ENCODE results near the gene ZNF598.

Gene ZNF598

DNA sequence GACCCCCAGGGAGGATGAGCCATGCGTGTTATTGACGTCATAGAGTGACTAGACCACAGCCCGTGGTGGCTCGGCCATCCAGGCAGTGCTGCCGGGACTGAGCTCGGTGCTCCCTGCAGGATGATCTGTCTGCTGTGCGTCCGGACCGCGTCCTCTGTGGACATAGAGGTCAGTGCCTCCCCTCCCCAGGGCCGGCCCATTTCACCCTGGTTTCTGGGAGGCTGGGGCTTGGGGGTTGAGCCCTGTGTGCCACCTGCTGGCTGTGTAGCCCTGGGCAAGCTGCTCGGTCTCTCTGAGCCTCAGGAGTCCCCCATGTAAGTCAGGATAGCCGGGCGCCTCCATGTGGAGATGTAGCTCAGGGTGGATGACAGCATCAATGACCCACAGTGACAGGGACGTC lies 46.5 kb upstream of the ZNF598 start:
- ChIA-PET CTCF (no interaction called here), POLR2A (interaction anchor here (1.5 kb wide), 1 partner anchor 91 kb away, joined by 7 read pairs; the partner anchor contains the start of gene RPS2)
- DNase-seq (ENCODE audit: extremely low spot score): no peak
- TF ChIP-seq BHLHE40 (IDR thresholded peaks at IDR 0.05; ENCODE audit: borderline replicate concordance) (no peak), HDGF (IDR thresholded peaks at IDR 0.05; ENCODE audit: borderline replicate concordance) (no peak), FOXK2 (IDR thresholded peaks at IDR 0.05) (no peak), ZNF384 (IDR thresholded peaks at IDR 0.05) (no peak), NFRKB (IDR thresholded peaks at IDR 0.05) (no peak)

DNA sequence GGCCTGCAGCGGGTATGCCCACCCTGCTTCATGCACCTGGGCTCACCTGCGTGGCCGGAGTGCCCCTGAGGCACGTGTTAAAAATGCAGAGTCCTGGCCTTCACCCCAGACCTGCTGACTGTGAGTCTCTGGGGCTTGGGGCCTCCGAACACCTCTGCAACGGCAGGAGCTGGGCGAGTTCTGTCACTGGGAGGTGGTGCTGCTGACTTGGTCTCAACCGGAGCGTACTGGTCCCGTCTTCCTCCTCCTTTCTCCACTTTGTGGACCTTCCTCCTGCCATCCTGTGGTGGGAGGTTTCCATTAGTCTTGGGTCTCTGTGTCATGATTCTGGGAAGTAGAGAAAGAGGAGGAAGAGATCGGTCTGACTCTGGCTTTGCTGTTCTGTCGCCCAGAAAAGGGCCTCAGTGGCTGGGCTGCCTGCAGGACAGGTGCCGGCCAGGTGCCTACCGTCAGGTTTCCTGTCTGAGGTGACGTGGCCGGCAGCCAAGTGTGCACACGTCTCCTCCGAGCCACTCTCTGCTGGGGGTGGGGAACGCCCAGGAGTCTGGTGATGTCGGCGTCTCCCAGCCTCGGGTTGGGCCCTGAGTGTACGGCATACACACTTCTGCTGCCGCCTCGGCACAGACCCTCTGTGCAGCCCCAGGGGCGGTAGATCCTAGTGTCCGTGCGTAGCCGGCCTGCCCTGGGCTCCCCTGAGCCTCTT lies 45.1 kb upstream of the ZNF598 start:
- DNase-seq (ENCODE audit: extremely low spot score): no peak
- no peak for TF ChIP-seq HDGF (IDR thresholded peaks at IDR 0.05; ENCODE audit: borderline replicate concordance)
- no peak for TF ChIP-seq FOXK2 (IDR thresholded peaks at IDR 0.05)
- no peak for TF ChIP-seq SP1 (IDR thresholded peaks at IDR 0.05)
- TF ChIP-seq BHLHE40 (IDR thresholded peaks at IDR 0.05; ENCODE audit: borderline replicate concordance): no peak
- no peak for TF ChIP-seq L3MBTL2 (conservative IDR thresholded peaks at IDR 0.05)
- TF ChIP-seq ARNT (IDR thresholded peaks at IDR 0.05): no peak
- TF ChIP-seq LEF1 (IDR thresholded peaks at IDR 0.05; ENCODE audit: borderline replicate concordance): no peak
- no peak for TF ChIP-seq ZNF384 (IDR thresholded peaks at IDR 0.05)
- no peak for TF ChIP-seq FOXM1 (IDR thresholded peaks at IDR 0.05; ENCODE audit: borderline replicate concordance)
- TF ChIP-seq SUZ12 (IDR thresholded peaks at IDR 0.05): no peak
- no peak for TF ChIP-seq NFRKB (IDR thresholded peaks at IDR 0.05)
- TF ChIP-seq CTBP1 (IDR thresholded peaks at IDR 0.05; ENCODE audit: borderline replicate concordance): no peak
- TF ChIP-seq, protein P1, sequence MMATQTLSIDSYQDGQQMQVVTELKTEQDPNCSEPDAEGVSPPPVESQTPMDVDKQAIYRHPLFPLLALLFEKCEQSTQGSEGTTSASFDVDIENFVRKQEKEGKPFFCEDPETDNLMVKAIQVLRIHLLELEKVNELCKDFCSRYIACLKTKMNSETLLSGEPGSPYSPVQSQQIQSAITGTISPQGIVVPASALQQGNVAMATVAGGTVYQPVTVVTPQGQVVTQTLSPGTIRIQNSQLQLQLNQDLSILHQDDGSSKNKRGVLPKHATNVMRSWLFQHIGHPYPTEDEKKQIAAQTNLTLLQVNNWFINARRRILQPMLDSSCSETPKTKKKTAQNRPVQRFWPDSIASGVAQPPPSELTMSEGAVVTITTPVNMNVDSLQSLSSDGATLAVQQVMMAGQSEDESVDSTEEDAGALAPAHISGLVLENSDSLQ (IDR thresholded peaks at IDR 0.05): no peak
- no peak for TF ChIP-seq FOXA1 (IDR thresholded peaks at IDR 0.05)
- no peak for TF ChIP-seq TARDBP (IDR thresholded peaks at IDR 0.05)
- TF ChIP-seq ELF4 (IDR thresholded peaks at IDR 0.05): no peak
- ChIA-PET CTCF (no interaction called here), POLR2A (no interaction called here)

DNA sequence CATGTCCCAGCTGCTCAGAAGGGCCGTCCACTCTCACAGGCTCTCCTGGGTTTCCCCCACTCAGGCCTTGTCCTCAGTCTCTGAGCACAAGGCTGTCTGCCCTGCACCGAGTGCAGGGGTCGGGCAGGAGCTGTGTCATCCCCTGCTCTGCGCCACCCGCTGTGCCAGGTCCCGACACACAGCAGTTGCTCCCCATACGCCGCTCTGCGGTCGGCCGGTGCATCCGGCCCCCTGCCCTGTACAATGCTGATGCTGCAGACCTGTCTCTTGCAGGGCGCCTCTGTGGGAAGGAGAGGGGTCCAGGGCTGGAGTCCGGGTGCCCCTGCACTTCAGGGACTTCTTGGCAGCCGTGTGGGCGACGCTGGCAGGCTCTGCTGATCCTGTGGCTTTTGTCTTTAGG lies 44.3 kb upstream of the ZNF598 start:
- CTCF ChIA-PET: interaction anchor here (0.9 kb wide), 1 partner anchor 31 kb away, joined by 3 read pairs; no protein-coding TSS in a partner anchor
- no peak for TF ChIP-seq FOXA1 (IDR thresholded peaks at IDR 0.05)
- no peak for TF ChIP-seq ELF4 (IDR thresholded peaks at IDR 0.05)
- no peak for TF ChIP-seq BHLHE40 (IDR thresholded peaks at IDR 0.05; ENCODE audit: borderline replicate concordance)
- no peak for TF ChIP-seq SUZ12 (IDR thresholded peaks at IDR 0.05)
- no peak for TF ChIP-seq L3MBTL2 (conservative IDR thresholded peaks at IDR 0.05)
- TF ChIP-seq FOXK2 (IDR thresholded peaks at IDR 0.05): no peak
- no peak for DNase-seq (ENCODE audit: extremely low spot score)
- POLR2A ChIA-PET: no interaction called here

DNA sequence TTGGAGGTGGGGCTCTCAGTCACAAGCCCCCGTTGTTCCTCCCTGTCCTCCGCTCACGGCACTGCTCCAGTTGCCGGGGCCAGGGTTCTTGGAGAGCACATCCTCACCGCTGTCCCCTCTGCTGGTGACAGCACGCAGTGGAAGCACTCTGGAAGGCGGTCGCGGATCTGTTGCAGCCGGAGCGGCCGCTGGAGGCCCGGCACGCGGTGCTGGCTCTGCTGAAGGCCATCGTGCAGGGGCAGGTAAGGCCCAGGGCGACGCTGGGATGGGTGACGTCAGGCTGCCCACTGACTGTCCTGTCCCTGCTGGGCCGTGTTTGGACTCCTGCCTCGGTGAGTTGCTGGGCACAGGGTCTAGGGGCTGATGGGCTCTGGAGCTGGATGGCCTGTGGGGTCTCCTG lies 43.6 kb upstream of the ZNF598 start:
- no peak for DNase-seq (ENCODE audit: extremely low spot score)
- ChIA-PET POLR2A (no interaction called here), CTCF (interaction anchor here (0.9 kb wide), 1 partner anchor 30 kb away, joined by 3 read pairs; no protein-coding TSS in a partner anchor)
- TF ChIP-seq ZNF384 (IDR thresholded peaks at IDR 0.05) (no peak), ELF4 (IDR thresholded peaks at IDR 0.05) (no peak), LEF1 (IDR thresholded peaks at IDR 0.05; ENCODE audit: borderline replicate concordance) (no peak), FOXM1 (IDR thresholded peaks at IDR 0.05; ENCODE audit: borderline replicate concordance) (no peak), CTBP1 (IDR thresholded peaks at IDR 0.05; ENCODE audit: borderline replicate concordance) (no peak), BHLHE40 (IDR thresholded peaks at IDR 0.05; ENCODE audit: borderline replicate concordance) (no peak), L3MBTL2 (conservative IDR thresholded peaks at IDR 0.05) (no peak), FOXA1 (IDR thresholded peaks at IDR 0.05) (no peak), HDGF (IDR thresholded peaks at IDR 0.05; ENCODE audit: borderline replicate concordance) (no peak), SUZ12 (IDR thresholded peaks at IDR 0.05) (no peak), NFRKB (IDR thresholded peaks at IDR 0.05) (no peak), FOXK2 (IDR thresholded peaks at IDR 0.05) (no peak), TARDBP (IDR thresholded peaks at IDR 0.05) (no peak)
- TF ChIP-seq, protein P1 (IDR thresholded peaks at IDR 0.05): no peak

DNA sequence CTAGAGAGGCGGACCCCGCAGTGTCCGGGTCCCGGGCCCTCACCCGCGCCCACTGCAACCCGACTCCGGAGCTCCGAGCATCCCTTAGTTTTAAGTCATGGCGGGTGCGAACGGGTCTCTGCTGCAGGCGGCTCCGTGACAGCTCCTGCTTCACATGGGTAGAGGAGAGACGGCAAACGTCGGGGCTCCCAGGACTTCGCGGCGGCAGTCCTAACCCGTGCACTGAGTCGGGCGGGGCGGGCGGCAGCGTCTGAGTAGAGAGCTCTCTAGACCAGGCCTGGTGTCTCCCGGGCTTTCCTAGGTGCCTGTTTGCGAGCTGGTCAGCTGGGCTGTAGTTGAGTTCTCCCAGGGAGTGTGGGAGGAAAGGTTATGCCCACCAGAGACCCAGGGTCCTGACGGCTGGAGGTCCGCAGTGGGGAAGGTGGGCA lies 38.5 kb upstream of the ZNF598 start:
- no peak for DNase-seq (ENCODE audit: extremely low spot score)
- ChIA-PET POLR2A (interaction anchor here (0.7 to 3.1 kb wide), 18 partner anchors 9 to 119 kb away, joined by 3 to 23 read pairs (median 6); partner anchors contain the start of genes PKD1, RPS2 and TRAF7), CTCF (interaction anchor here (0.6 to 0.8 kb wide), 2 partner anchors 16 to 31 kb away, joined by 3 read pairs; no protein-coding TSS in a partner anchor)
- no peak for TF ChIP-seq ZNF384 (IDR thresholded peaks at IDR 0.05)
- no peak for TF ChIP-seq SUZ12 (IDR thresholded peaks at IDR 0.05)
- TF ChIP-seq L3MBTL2 (conservative IDR thresholded peaks at IDR 0.05): no peak
- no peak for TF ChIP-seq LEF1 (IDR thresholded peaks at IDR 0.05; ENCODE audit: borderline replicate concordance)
- no peak for TF ChIP-seq FOXM1 (IDR thresholded peaks at IDR 0.05; ENCODE audit: borderline replicate concordance)
- TF ChIP-seq NFRKB (IDR thresholded peaks at IDR 0.05): no peak
- no peak for TF ChIP-seq TARDBP (IDR thresholded peaks at IDR 0.05)
- no peak for TF ChIP-seq FOXA1 (IDR thresholded peaks at IDR 0.05)
- TF ChIP-seq CTBP1 (IDR thresholded peaks at IDR 0.05; ENCODE audit: borderline replicate concordance): no peak
- TF ChIP-seq HDGF (IDR thresholded peaks at IDR 0.05; ENCODE audit: borderline replicate concordance): no peak
- TF ChIP-seq, protein P1 (IDR thresholded peaks at IDR 0.05): no peak
- no peak for TF ChIP-seq ARNT (IDR thresholded peaks at IDR 0.05)
- TF ChIP-seq FOXK2 (IDR thresholded peaks at IDR 0.05): no peak
